CD4-positive, alpha-beta T cell (primary cell): ENCODE measurements around the gene ARHGAP26. TPM values are rescaled to one million over a fixed set of nuclear protein-coding genes. Genes with fewer than 3 reads are reported as not detected.

Experiments
- ATAC-seq: fragments of 200-7000 bp; cut with Tn5 transposase; one replicate; pipeline ENCODE4 v1.10.0; 2022; ENCODE audit warnings: mild to moderate bottlenecking; ENCODE audit not compliant: poor library complexity
- CTCF ChIA-PET: fragments of 350-600 bp; sonication (Branson Sonifier 250); formaldehyde crosslinking; loops from one replicate; lab custom pipeline; 2021; ENCODE audit warnings: antibody characterized with exemption, inconsistent platforms; lab: Charles Lee
- POLR2A ChIA-PET: fragments of 350-600 bp; sonication (Branson Sonifier 250); formaldehyde crosslinking; loops from one replicate; lab custom pipeline; 2021; ENCODE audit warnings: antibody characterized with exemption, inconsistent platforms; lab: Charles Lee
- DNase-seq, 14 experiments: peaks; one replicate each; pipeline ENCODE4 v3.0.0-alpha.2; 2013 to 2020; ENCODE audit warnings: mixed read lengths in 2 of 14
- H3K27ac ChIP-seq, 2 donors: one replicate each; pipeline versions ENCODE4 v1.5.1 to v1.7.0; 2013; ENCODE audit warnings: low read length in 2 of 2, low read depth in 1 of 2, mild to moderate bottlenecking in 1 of 2
- H3K27me3 ChIP-seq, 2 experiments: 1 replicate in 1 of 2; 2 replicates in 1 of 2; pipeline versions ENCODE4 v1.6.1 to v1.7.0; 2013; ENCODE audit warnings: low read length in 2 of 2, control low read depth in 1 of 2, mild to moderate bottlenecking in 1 of 2, moderate library complexity in 1 of 2; ENCODE audit not compliant: insufficient read depth in 2 of 2, control insufficient read depth in 1 of 2
- H3K36me3 ChIP-seq: one replicate; pipeline ENCODE4 v1.6.1; 2013; ENCODE audit warnings: low read length, control low read depth; ENCODE audit not compliant: insufficient read depth
- H3K4me1 ChIP-seq: one replicate; pipeline ENCODE4 v1.6.1; 2013; ENCODE audit warnings: low read length, control low read depth; ENCODE audit not compliant: insufficient read depth
- H3K4me3 ChIP-seq: one replicate; pipeline ENCODE4 v1.5.1; 2013; ENCODE audit warnings: mild to moderate bottlenecking, low read length, moderate library complexity
- H3K9me3 ChIP-seq, 2 experiments: 1 replicate in 1 of 2; 2 replicates in 1 of 2; pipeline versions ENCODE4 v1.6.1 to v1.7.0; 2013; ENCODE audit warnings: low read length in 2 of 2, mild to moderate bottlenecking in 2 of 2, control low read depth in 1 of 2, moderate library complexity in 1 of 2; ENCODE audit not compliant: control insufficient read depth in 1 of 2, insufficient read depth in 1 of 2
- H3K27ac Mint-ChIP-seq: one replicate; pipeline ENCODE4 v1.8.0; 2020; ENCODE audit warnings: mixed read lengths
- H3K27me3 Mint-ChIP-seq: one replicate; pipeline ENCODE4 v1.8.0; 2021; ENCODE audit warnings: mixed read lengths
- H3K36me3 Mint-ChIP-seq: one replicate; pipeline ENCODE4 v1.8.0; 2021; ENCODE audit warnings: low read depth, mixed read lengths
- H3K4me1 Mint-ChIP-seq: one replicate; pipeline ENCODE4 v1.8.0; 2021; ENCODE audit warnings: low read depth, mixed read lengths
- H3K4me3 Mint-ChIP-seq: one replicate; pipeline ENCODE4 v1.8.0; 2020; ENCODE audit warnings: mild to moderate bottlenecking, mixed read lengths
- H3K9me3 Mint-ChIP-seq: one replicate; pipeline ENCODE4 v1.8.0; 2020; ENCODE audit warnings: mixed read lengths
- intact Hi-C, 2 experiments: fragments of 100-400 bp; cut with DNase I in 1 of 2; cut with micrococcal nuclease in 1 of 2; formaldehyde crosslinking; loops; one replicate each; pipeline versions ENCODE4 v1.15.1 to v1.9.0; 2023 to 2025; cut with DNase I, micrococcal nuclease
- total RNA-seq, 174 experiments: library from RNA in 2 of 174; stranded (reverse) in 2 of 174; gene quantifications; one replicate each; pipeline ENCODE4 v1.2.3 and lab custom pipeline; 2021 to 2026
- TF ChIP-seq, protein P1 (sequence below): fragments of 200-600 bp; IDR thresholded peaks from one replicate; pipeline ENCODE4 v1.8.0; 2022; ENCODE audit warnings: antibody characterized with exemption, mild to moderate bottlenecking

ARHGAP26 gene
- total RNA-seq, 2 experiments from 2014 or later = 24.9 to 27.3 TPM

DNA sequence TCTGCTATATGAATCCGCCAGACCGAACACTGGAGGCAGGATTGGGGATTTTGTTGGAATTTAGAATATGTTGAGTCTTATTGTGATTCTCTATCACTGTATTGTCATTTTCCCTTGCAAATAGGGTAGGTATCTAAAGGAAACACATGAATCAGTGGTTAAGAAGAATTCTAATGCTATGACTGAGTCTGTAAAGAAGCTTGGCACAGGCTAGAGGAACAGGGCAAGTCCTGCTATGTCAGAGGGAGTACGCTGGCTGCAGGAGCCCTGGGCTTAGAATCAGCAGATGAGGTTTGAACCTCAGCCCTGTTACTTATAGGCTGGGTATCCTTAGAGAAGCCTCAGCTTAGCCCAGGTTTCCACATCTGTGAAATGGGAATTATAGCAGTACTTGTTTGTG lies 435.2 kb downstream of the ARHGAP26 start:
- ChIA-PET POLR2A (no interaction called here), CTCF (interaction anchor here (1.2 kb wide), 1 partner anchor 8 kb away, joined by 4 read pairs; no protein-coding TSS in a partner anchor)
- Mint-ChIP-seq H3K4me3 (no peak overlapping the region), H3K36me3 (peaks cover 9% of the 10 kb centered on the region), H3K27me3 (no peaks in the 10 kb centered on the region), H3K4me1 (no peaks in the 10 kb centered on the region), H3K27ac (no peak overlapping the region), H3K9me3 (no peaks in the 10 kb centered on the region)
- H3K27ac ChIP-seq = no peak overlapping the region
- intact Hi-C loops = no loop called here
- H3K4me3 ChIP-seq = no peak overlapping the region
- no peaks in the 10 kb centered on the region for H3K9me3 ChIP-seq
- no peaks in the 10 kb centered on the region for H3K4me1 ChIP-seq
- H3K36me3 ChIP-seq = no peaks in the 10 kb centered on the region
- no peaks in the 10 kb centered on the region for H3K27me3 ChIP-seq
- TF ChIP-seq, protein P1, sequence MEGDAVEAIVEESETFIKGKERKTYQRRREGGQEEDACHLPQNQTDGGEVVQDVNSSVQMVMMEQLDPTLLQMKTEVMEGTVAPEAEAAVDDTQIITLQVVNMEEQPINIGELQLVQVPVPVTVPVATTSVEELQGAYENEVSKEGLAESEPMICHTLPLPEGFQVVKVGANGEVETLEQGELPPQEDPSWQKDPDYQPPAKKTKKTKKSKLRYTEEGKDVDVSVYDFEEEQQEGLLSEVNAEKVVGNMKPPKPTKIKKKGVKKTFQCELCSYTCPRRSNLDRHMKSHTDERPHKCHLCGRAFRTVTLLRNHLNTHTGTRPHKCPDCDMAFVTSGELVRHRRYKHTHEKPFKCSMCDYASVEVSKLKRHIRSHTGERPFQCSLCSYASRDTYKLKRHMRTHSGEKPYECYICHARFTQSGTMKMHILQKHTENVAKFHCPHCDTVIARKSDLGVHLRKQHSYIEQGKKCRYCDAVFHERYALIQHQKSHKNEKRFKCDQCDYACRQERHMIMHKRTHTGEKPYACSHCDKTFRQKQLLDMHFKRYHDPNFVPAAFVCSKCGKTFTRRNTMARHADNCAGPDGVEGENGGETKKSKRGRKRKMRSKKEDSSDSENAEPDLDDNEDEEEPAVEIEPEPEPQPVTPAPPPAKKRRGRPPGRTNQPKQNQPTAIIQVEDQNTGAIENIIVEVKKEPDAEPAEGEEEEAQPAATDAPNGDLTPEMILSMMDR = no peak
- ATAC-seq (no peak), DNase-seq (no peak)

DNA sequence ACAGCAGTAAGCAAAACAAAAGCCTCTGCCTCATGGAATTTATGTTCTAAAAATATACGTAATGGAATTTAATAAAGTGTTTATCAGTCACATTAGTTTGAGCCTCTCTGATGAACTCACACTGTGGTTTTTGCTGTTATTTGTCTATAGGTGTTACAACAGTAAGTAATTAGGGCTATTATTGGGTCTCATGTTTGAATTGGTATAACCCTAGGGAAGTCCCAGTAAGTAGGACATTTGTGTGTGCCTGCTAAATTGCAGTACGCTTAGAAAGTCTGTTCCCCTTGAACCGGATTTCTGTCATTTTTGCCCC lies 435.7 kb downstream of the ARHGAP26 start:
- Mint-ChIP-seq H3K4me3 (no peak overlapping the region), H3K9me3 (no peaks in the 10 kb centered on the region), H3K27me3 (no peaks in the 10 kb centered on the region), H3K36me3 (peaks cover 6% of the 10 kb centered on the region), H3K4me1 (no peaks in the 10 kb centered on the region), H3K27ac (no peak overlapping the region)
- no peak overlapping the region for H3K4me3 ChIP-seq
- intact Hi-C loops = no loop called here
- no peaks in the 10 kb centered on the region for H3K36me3 ChIP-seq
- ChIA-PET POLR2A (no interaction called here), CTCF (interaction anchor here (1.2 kb wide), 1 partner anchor 8 kb away, joined by 4 read pairs; no protein-coding TSS in a partner anchor)
- H3K9me3 ChIP-seq = no peaks in the 10 kb centered on the region
- H3K27me3 ChIP-seq = no peaks in the 10 kb centered on the region
- TF ChIP-seq, protein P1 = no peak
- H3K4me1 ChIP-seq = no peaks in the 10 kb centered on the region
- no peak overlapping the region for H3K27ac ChIP-seq
- ATAC-seq = no peak
- DNase-seq = peak in 1 of 14 experiments; percentile 26

DNA sequence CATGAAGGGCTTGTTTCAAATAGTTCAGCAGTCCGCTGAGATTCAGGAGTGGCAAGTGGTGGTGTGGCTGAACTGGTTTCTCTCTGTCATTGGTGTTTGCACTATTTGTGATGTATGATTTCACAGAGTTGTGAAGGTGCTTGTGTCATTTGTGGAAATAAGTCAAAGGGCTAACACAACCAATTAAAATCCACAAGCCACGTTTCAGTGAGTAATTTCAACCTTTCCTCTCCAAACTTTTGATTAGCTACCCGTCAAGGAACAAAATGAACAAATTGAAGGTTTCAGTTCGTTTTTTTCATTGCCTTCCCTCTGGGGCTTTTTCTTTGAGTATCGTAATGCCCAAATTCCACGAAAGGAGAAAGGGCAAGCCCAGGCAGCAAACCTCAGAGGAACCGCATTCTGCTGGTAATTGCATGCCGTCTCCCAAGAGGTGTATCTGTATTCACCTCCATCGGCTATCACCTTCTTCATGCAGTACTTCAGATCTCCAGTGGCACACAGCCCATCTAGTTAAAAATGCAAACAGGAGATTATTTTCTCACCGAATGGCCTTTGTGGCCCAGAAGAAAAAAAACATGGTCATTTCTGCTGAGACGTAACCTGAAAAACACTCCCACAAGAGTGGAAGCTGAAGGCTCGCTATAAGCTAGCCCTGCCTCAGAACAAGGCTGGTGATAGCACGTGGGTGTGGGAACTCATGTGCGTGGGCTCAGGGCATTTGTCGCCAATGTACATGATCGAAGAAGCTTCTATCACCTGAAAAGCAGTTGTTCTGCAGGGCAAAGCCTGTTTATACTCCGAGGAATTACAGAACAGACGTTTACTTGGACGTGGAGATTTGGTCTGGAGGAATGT lies 436.2 kb downstream of the ARHGAP26 start:
- H3K27me3 ChIP-seq = no peaks in the 10 kb centered on the region
- Mint-ChIP-seq H3K36me3 (peaks cover 6% of the 10 kb centered on the region), H3K4me1 (no peaks in the 10 kb centered on the region), H3K9me3 (no peaks in the 10 kb centered on the region), H3K27ac (no peak overlapping the region), H3K4me3 (no peak overlapping the region), H3K27me3 (no peaks in the 10 kb centered on the region)
- H3K4me3 ChIP-seq = no peak overlapping the region
- no peaks in the 10 kb centered on the region for H3K9me3 ChIP-seq
- DNase-seq = no peak
- TF ChIP-seq, protein P1 = no peak
- ChIA-PET CTCF (interaction anchor here (1.2 kb wide), 1 partner anchor 7 kb away, joined by 4 read pairs; no protein-coding TSS in a partner anchor), POLR2A (interaction anchor here (1.1 to 1.5 kb wide), 2 partner anchors 86 to 197 kb away, joined by 3 read pairs; partner anchors contain the start of gene NR3C1)
- no peak for ATAC-seq
- no peaks in the 10 kb centered on the region for H3K36me3 ChIP-seq
- H3K4me1 ChIP-seq = no peaks in the 10 kb centered on the region
- no peak overlapping the region for H3K27ac ChIP-seq
- intact Hi-C loops = no loop called here
